HG02623 (cell line): ENCODE results near the gene CYB561D2.

Source experiments
- ATAC-seq: cut with Tn5 transposase; IDR thresholded peaks from one replicate; pipeline ENCODE4 v1.9.1; 2021; ENCODE audit warnings: moderate library complexity; ENCODE audit not compliant: unreplicated experiment

Gene CYB561D2

GRCh38 chr3:50340448-50341329, 10.0 kb upstream of the CYB561D2 start, which contains the start of gene RASSF1:
TSS of gene RASSF1 (minus strand) at chr3:50340836. CDS start at chr3:50340805, 31 bp downstream.
- no peak for ATAC-seq

- ATAC-seq: no peak
Measured at GRCh38 chr3:50341537-50341936, 9.1 kb upstream of the CYB561D2 start.

GRCh38 chr3:50341996-50342650, 8.5 kb upstream of the CYB561D2 start:
- no peak for ATAC-seq

- no peak for ATAC-seq
Measured at GRCh38 chr3:50342813-50343633, 7.6 kb upstream of the CYB561D2 start.

GRCh38 chr3:50345008-50345407, 5.7 kb upstream of the CYB561D2 start:
- ATAC-seq: no peak

GRCh38 chr3:50345586-50346234, 5.0 kb upstream of the CYB561D2 start, which contains the start of gene ZMYND10:
TSS of gene ZMYND10 (minus strand) at chr3:50345732. CDS start at chr3:50345579, 153 bp downstream.
- no peak for ATAC-seq

GRCh38 chr3:50347187-50347813, 3.4 kb upstream of the CYB561D2 start:
- ATAC-seq: no peak

GRCh38 chr3:50350213-50350526, 492 bp upstream of the CYB561D2 start:
- no peak for ATAC-seq

- no peak for ATAC-seq
Measured at GRCh38 chr3:50351323-50351697, 648 bp downstream of the CYB561D2 start.

GRCh38 chr3:50352781-50353180, 2.1 kb downstream of the CYB561D2 start:
- no peak for ATAC-seq

GRCh38 chr3:50353245-50354004, 2.8 kb downstream of the CYB561D2 start:
- ATAC-seq: no peak

GRCh38 chr3:50354186-50354764, 3.6 kb downstream of the CYB561D2 start:
- no peak for ATAC-seq

GRCh38 chr3:50354850-50355249, 4.2 kb downstream of the CYB561D2 start:
- ATAC-seq: no peak

- ATAC-seq: no peak
Measured at GRCh38 chr3:50355829-50356552, 5.3 kb downstream of the CYB561D2 start.

- ATAC-seq: no peak
Measured at GRCh38 chr3:50356553-50356952, 5.9 kb downstream of the CYB561D2 start.

- no peak for ATAC-seq
Measured at GRCh38 chr3:50357481-50357880, 6.8 kb downstream of the CYB561D2 start.

GRCh38 chr3:50358355-50358910, 7.8 kb downstream of the CYB561D2 start:
- ATAC-seq: no peak
